C4-2B (cell line): ENCODE measurements around the gene MPHOSPH9.

Experiments
- ZFX ChIP-seq: fragments of 450-650 bp; IDR thresholded peaks from 2 replicates; pipeline ENCODE4 v1.6.1; 2017
- TF ChIP-seq, protein P1 (sequence below): fragments of 450-650 bp; conservative IDR thresholded peaks from 2 replicates; pipeline ENCODE4 v1.5.1; 2017; ENCODE audit warnings: mild to moderate bottlenecking

DNA sequence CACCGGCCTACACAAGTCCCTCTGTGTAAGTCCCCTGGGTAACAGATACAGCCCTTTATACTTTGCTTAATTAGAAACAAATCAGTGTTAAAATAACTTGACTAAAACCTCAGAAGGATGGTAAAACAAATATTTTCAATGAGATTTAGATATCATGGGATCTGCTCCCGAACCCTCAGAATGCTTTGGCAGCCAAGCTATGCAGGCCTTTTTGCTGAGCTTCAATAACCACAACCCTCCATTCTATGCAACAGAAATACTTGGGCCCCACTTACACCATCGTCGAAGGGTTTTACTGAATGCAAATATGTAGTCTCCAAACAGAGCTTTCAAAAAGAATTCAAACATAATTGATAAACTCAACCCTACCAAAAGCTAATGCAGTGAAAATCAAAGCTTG is 52.8 kb downstream of the MPHOSPH9 start:
- TF ChIP-seq, protein P1, sequence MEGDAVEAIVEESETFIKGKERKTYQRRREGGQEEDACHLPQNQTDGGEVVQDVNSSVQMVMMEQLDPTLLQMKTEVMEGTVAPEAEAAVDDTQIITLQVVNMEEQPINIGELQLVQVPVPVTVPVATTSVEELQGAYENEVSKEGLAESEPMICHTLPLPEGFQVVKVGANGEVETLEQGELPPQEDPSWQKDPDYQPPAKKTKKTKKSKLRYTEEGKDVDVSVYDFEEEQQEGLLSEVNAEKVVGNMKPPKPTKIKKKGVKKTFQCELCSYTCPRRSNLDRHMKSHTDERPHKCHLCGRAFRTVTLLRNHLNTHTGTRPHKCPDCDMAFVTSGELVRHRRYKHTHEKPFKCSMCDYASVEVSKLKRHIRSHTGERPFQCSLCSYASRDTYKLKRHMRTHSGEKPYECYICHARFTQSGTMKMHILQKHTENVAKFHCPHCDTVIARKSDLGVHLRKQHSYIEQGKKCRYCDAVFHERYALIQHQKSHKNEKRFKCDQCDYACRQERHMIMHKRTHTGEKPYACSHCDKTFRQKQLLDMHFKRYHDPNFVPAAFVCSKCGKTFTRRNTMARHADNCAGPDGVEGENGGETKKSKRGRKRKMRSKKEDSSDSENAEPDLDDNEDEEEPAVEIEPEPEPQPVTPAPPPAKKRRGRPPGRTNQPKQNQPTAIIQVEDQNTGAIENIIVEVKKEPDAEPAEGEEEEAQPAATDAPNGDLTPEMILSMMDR: no peak
- no peak for TF ChIP-seq ZFX
